ENCODE results near the gene SLC34A3. TPM values are rescaled to one million over a fixed set of nuclear protein-coding genes. Genes with fewer than 3 reads are reported as not detected.

Gene SLC34A3
- total RNA-seq, 4 donors from 2014 or later: not detected

DNA sequence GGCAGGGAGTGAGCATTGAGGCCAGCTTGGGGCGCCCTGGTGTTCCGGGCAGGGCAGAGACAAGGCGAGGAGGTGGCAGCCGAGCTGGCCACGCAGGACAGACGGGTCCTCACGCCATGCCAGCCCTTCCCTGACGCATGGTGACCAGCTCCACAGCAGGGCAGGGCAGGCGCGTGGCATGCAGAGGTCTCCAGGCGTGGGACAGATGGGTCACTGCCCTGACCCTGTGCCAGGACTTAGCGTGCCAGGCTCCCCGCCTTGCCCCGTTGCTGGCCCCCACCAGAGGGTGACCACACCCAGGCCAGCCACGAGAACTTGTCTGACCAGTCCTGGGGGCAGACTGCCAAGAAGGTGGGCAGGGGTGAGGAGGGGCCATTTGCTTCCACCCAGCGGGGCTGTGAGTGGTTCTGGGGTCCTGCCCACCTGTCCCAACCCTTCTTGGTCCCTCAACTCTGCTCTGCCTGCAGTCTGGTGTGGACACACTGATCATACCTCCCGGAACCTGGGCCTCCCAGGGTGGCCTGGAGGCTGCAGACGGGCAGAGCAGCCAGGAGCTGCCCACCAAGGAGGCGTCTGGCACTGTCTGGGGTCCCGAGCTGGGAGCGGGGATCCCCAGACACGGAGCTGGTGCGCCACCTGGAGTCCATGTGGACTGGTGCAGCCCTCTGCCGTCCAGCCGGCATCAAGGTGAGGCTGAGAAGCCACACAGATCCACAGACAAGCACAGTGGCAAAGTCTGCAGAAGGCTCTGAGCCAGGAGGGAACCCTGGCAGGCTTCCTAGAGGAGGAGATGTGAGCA, 3.4 kb upstream of the SLC34A3 start, which contains the start of gene RNF224:
Gene RNF224 (plus strand): TSS at position 449 of the 799 bp plus-strand sequence. CDS start 834 bp downstream, outside the sequence.
- TF ChIP-seq, protein P1, sequence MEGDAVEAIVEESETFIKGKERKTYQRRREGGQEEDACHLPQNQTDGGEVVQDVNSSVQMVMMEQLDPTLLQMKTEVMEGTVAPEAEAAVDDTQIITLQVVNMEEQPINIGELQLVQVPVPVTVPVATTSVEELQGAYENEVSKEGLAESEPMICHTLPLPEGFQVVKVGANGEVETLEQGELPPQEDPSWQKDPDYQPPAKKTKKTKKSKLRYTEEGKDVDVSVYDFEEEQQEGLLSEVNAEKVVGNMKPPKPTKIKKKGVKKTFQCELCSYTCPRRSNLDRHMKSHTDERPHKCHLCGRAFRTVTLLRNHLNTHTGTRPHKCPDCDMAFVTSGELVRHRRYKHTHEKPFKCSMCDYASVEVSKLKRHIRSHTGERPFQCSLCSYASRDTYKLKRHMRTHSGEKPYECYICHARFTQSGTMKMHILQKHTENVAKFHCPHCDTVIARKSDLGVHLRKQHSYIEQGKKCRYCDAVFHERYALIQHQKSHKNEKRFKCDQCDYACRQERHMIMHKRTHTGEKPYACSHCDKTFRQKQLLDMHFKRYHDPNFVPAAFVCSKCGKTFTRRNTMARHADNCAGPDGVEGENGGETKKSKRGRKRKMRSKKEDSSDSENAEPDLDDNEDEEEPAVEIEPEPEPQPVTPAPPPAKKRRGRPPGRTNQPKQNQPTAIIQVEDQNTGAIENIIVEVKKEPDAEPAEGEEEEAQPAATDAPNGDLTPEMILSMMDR (IDR thresholded peaks at IDR 0.05): peak in 2 of 3 donors; percentile 57
- DNase-seq (ENCODE audit: low spot score) (peak; percentile 43), ATAC-seq (ENCODE audit: low FRiP score) (peak; percentile 52)

DNA sequence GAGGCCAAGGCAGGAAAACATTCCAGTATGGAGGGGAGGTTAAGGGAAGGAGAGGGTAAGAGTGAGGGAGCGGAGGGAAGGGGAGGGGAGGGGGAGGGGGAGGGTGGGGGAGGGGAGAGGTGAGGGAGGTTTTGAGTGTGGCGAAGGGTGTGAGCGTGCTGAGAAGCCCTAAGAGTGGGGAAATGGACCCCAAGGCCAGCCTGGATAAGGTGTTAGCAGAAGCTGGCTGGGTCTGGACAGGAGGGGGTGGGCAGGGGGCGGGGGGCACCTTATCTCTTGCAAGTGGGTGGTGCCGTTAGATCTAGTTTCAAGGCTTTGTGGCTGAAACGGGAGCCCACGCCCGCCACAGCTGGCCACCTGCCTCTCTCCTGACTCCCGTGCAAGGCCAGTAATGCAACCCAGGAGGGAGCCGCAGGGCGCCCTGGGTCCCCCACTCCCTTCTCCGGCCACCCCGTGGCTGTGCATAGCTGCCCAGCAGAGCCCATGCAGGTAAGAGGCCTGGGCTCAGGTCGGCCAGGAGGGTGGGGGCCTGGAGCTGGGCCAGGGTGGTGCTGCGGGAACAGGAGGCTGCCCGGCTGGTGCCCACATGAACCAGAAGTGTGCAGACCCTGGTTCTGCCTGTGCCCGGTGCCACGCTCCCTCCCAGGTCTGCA, 2.7 kb upstream of the SLC34A3 start:
- DNase-seq (ENCODE audit: low spot score) (no peak), ATAC-seq (ENCODE audit: low FRiP score) (no peak)
- TF ChIP-seq, protein P1 (IDR thresholded peaks at IDR 0.05): no peak

DNA sequence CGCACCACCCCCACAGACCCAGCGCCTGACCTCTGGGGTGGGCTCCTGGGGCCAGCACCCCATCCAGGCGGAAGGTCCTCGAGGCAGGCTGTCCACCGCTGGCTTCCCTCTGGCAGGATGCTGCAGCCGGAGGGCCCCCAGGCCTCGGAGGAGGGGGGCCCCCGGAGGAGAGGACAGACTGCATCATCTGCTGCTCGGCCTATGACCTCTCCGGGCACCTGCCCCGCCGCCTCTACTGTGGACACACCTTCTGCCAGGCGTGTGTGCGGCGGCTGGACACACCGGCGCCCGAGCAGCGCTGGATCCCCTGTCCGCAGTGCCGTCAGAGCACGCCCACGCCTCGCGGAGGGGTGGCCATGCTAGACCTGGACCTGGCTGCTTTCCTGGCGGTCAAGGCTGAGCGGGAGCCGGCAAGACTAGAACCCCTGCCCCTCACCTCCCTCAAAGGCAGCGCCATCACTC, 2.2 kb upstream of the SLC34A3 start:
- TF ChIP-seq, protein P1 (IDR thresholded peaks at IDR 0.05): no peak
- no peak for ATAC-seq (ENCODE audit: low FRiP score)
- DNase-seq (ENCODE audit: low spot score): no peak

DNA sequence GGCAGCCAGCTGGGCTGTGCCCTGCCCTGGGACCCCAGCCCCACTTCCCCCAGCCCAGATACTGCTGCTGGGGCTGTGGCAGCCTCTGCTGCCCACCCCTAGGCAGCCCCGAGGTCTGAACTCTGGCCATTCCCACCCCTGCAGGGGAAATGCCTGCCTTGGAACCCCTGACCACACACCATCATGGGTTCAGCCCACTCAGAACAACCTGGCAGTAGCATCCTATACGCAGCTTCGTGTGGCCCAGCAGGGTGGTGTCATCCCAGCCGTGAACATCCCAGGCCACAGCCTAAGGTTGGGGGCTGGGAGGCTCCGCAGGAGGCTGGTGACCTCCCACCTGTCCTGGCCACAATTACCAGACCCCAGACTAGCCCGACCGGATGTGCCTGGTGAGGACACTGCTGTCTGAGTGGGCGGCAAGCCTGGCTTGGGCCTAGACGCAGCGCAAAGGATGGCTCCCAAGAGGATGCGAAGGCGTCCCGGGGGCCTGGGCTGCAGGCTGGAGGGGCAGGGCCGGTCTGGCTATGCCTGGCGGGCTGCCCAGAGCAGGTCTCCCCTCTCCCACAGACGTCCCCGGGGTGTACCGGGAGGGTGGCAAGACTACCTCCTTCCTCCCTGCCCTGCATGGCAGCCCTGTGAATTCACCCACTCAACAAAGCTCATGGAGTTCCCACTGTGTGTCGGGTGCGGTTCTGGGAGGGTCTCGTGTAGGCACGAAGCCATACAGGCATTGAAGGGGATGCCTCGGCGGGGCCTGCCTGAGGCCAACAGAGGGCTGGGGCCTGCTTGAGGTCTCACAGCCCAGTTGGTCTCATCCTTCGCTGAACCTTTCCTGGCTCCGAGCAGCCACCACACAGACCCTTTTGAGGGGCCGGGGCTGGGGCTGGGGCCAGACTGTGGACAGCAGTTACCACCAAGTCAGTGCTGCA, 1.5 kb upstream of the SLC34A3 start:
- DNase-seq (ENCODE audit: low spot score) (no peak), ATAC-seq (ENCODE audit: low FRiP score) (no peak)
- TF ChIP-seq, protein P1 (IDR thresholded peaks at IDR 0.05): no peak

DNA sequence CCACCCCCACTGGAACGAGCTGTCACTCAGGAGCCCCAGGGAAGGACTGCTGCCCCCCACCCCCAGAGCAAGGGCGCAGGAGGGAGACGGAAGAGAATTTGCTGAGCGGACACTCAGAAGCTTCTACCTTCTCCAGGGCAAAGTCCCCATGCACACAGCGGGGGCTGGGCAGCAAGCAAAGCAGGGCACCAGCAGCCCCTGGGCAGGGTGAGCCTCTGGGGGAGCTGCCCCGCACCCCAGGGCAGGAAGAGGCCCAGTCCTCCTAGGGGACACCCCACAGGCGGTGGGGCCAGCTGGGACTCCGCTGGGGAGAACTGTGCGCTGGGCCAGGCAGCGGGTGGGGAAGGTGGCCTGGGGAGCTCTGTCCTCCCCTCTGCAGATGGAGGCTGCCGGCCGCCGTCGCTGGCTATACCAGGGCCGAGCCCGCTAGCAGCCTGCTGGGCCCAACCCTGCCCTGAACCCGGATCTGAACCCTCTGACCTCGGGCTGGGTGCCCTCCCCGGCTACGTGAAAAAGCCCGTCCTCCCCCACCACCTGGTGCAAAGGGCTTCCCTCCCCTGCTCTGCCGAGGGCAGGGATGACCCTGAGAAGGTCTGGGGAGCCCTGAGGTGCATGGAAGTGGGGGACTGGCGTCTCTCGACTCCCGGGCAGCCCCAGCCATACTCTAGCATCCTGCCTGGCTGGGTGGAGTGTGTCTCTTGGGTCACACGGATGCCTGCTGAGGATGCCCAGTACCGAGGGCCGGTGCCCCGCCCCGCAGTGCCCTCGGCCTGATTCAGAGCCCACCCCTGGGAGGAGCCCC, 597 bp upstream of the SLC34A3 start:
- ATAC-seq (ENCODE audit: low FRiP score) (no peak), DNase-seq (ENCODE audit: low spot score) (no peak)
- TF ChIP-seq, protein P1 (IDR thresholded peaks at IDR 0.05): no peak

All from omental fat pad (tissue), 4 donors.